ENCODE data around the gene LHX6. TPM values are rescaled to one million over a fixed set of nuclear protein-coding genes. Genes with fewer than 3 reads are reported as not detected.

LHX6 gene
- total RNA-seq, 1 donor from 2014 or later = 0.34 TPM

- Histone ChIP-seq H4K20me1 (ENCODE audit: insufficient read depth, low read length) (peaks cover 5% of the 10 kb centered on the region), H3K36me3 (ENCODE audit: insufficient read depth, low read length) (peaks cover 15% of the 10 kb centered on the region), H3K9me3 (ENCODE audit: insufficient read depth, low read depth, low read length) (no peaks in the 10 kb centered on the region), H3K4me2 (ENCODE audit: low read length) (no peak overlapping the region), H2AFZ (ENCODE audit: low read depth, low read length) (no peak overlapping the region), H3K27ac (ENCODE audit: low read depth, low read length) (no peak overlapping the region), H3K4me3 (ENCODE audit: insufficient read depth, low read depth, low read length) (no peak overlapping the region), H3K4me1 (ENCODE audit: insufficient read depth, low read length) (no peaks in the 10 kb centered on the region), H3K27me3 (ENCODE audit: insufficient read depth, low read length) (peaks cover 5% of the 10 kb centered on the region), H3K9ac (ENCODE audit: low read length) (no peak overlapping the region), H3K79me2 (ENCODE audit: insufficient read depth, low read length) (no peaks in the 10 kb centered on the region)
- FAIRE-seq = no peak
- H3K27me3 Mint-ChIP-seq (ENCODE audit: low read depth, unreplicated experiment) = peaks cover 10% of the 10 kb centered on the region
- H3K4me3 Mint-ChIP-seq (ENCODE audit: unreplicated experiment) = no peak overlapping the region
- H3K4me1 Mint-ChIP-seq (ENCODE audit: low read depth, unreplicated experiment) = no peaks in the 10 kb centered on the region
- H3K9me3 Mint-ChIP-seq (ENCODE audit: unreplicated experiment) = peaks cover 3% of the 10 kb centered on the region
- TF ChIP-seq CTCF (IDR thresholded peaks at IDR 0.05; ENCODE audit: insufficient read depth, low read depth, low read length) (no peak), EZH2 (IDR thresholded peaks at IDR 0.05; ENCODE audit: insufficient read depth, low read length) (no peak)
- H3K27ac Mint-ChIP-seq (ENCODE audit: unreplicated experiment) = no peak overlapping the region
- H3K36me3 Mint-ChIP-seq (ENCODE audit: low read depth, unreplicated experiment) = peaks cover 4% of the 10 kb centered on the region
- DNase-seq (ENCODE audit: low read depth) = no peak
Measured at GRCh38 chr9:122236681-122237080, 7.9 kb upstream of the LHX6 start.

GRCh38 chr9:122234022-122234748 is 5.4 kb upstream of the LHX6 start:
- H3K36me3 ChIP-seq (ENCODE audit: insufficient read depth, low read length) = no peaks in the 10 kb centered on the region
- no peaks in the 10 kb centered on the region for H3K9me3 ChIP-seq (ENCODE audit: insufficient read depth, low read depth, low read length)
- Mint-ChIP-seq H3K27me3 (ENCODE audit: low read depth, unreplicated experiment) (peaks cover 10% of the 10 kb centered on the region), H3K4me1 (ENCODE audit: low read depth, unreplicated experiment) (no peaks in the 10 kb centered on the region), H3K27ac (ENCODE audit: unreplicated experiment) (no peak overlapping the region), H3K9me3 (ENCODE audit: unreplicated experiment) (peaks cover 3% of the 10 kb centered on the region), H3K36me3 (ENCODE audit: low read depth, unreplicated experiment) (no peaks in the 10 kb centered on the region), H3K4me3 (ENCODE audit: unreplicated experiment) (no peak overlapping the region)
- H3K27ac ChIP-seq (ENCODE audit: low read depth, low read length) = no peak overlapping the region
- H3K27me3 ChIP-seq (ENCODE audit: insufficient read depth, low read length) = peaks cover 30% of the 10 kb centered on the region
- no peaks in the 10 kb centered on the region for H3K4me1 ChIP-seq (ENCODE audit: insufficient read depth, low read length)
- H3K4me2 ChIP-seq (ENCODE audit: low read length) = no peak overlapping the region
- H3K4me3 ChIP-seq (ENCODE audit: insufficient read depth, low read depth, low read length) = no peak overlapping the region
- H2AFZ ChIP-seq (ENCODE audit: low read depth, low read length) = no peak overlapping the region
- TF ChIP-seq CTCF (IDR thresholded peaks at IDR 0.05; ENCODE audit: insufficient read depth, low read depth, low read length) (no peak), EZH2 (IDR thresholded peaks at IDR 0.05; ENCODE audit: insufficient read depth, low read length) (no peak)
- no peak overlapping the region for H3K9ac ChIP-seq (ENCODE audit: low read length)
- DNase-seq (ENCODE audit: low read depth) (no peak), FAIRE-seq (no peak)
- H4K20me1 ChIP-seq (ENCODE audit: insufficient read depth, low read length) = no peaks in the 10 kb centered on the region
- no peaks in the 10 kb centered on the region for H3K79me2 ChIP-seq (ENCODE audit: insufficient read depth, low read length)

GRCh38 chr9:122232796-122233306 is 4.1 kb upstream of the LHX6 start:
- no peak overlapping the region for H3K4me3 ChIP-seq (ENCODE audit: insufficient read depth, low read depth, low read length)
- TF ChIP-seq CTCF (IDR thresholded peaks at IDR 0.05; ENCODE audit: insufficient read depth, low read depth, low read length) (no peak), EZH2 (IDR thresholded peaks at IDR 0.05; ENCODE audit: insufficient read depth, low read length) (no peak)
- H3K4me1 ChIP-seq (ENCODE audit: insufficient read depth, low read length) = peaks cover 8% of the 10 kb centered on the region
- no peaks in the 10 kb centered on the region for H4K20me1 ChIP-seq (ENCODE audit: insufficient read depth, low read length)
- H3K9me3 ChIP-seq (ENCODE audit: insufficient read depth, low read depth, low read length) = no peaks in the 10 kb centered on the region
- no peaks in the 10 kb centered on the region for H3K36me3 ChIP-seq (ENCODE audit: insufficient read depth, low read length)
- Mint-ChIP-seq H3K4me1 (ENCODE audit: low read depth, unreplicated experiment) (no peaks in the 10 kb centered on the region), H3K27me3 (ENCODE audit: low read depth, unreplicated experiment) (peaks cover 10% of the 10 kb centered on the region), H3K27ac (ENCODE audit: unreplicated experiment) (no peak overlapping the region), H3K4me3 (ENCODE audit: unreplicated experiment) (no peak overlapping the region), H3K36me3 (ENCODE audit: low read depth, unreplicated experiment) (no peaks in the 10 kb centered on the region), H3K9me3 (ENCODE audit: unreplicated experiment) (peaks cover 3% of the 10 kb centered on the region)
- DNase-seq (ENCODE audit: low read depth) (no peak), FAIRE-seq (no peak)
- H2AFZ ChIP-seq (ENCODE audit: low read depth, low read length) = no peak overlapping the region
- H3K4me2 ChIP-seq (ENCODE audit: low read length) = no peak overlapping the region
- H3K27ac ChIP-seq (ENCODE audit: low read depth, low read length) = no peak overlapping the region
- H3K9ac ChIP-seq (ENCODE audit: low read length) = no peak overlapping the region
- H3K27me3 ChIP-seq (ENCODE audit: insufficient read depth, low read length) = peaks cover 37% of the 10 kb centered on the region
- no peaks in the 10 kb centered on the region for H3K79me2 ChIP-seq (ENCODE audit: insufficient read depth, low read length)
